Measurements from ENCODE around the gene DYRK4.
"Not testable (repeated sequence)": the region's sequence is repeated elsewhere in the genome, so short reads cannot be mapped to it uniquely, and the experiment has no call there.

Gene DYRK4

GRCh38 chr12:4562034-4562657 lies at the start of gene DYRK4:
Gene DYRK4 (plus strand): TSS chr12:4562208. CDS start chr12:4562246, 38 bp downstream.
- no peak within 1 kb of the TSS for H3K4me3 ChIP-seq (ENCODE audit: low read depth, low read length)
- no peak for TF ChIP-seq CTCF (IDR thresholded peaks at IDR 0.05; ENCODE audit: low read depth, low read length, missing control alignments)
- no peak for DNase-seq (ENCODE audit: low read depth)

- no peak for DNase-seq (ENCODE audit: low read depth)
- no peak for TF ChIP-seq CTCF (IDR thresholded peaks at IDR 0.05; ENCODE audit: low read depth, low read length, missing control alignments)
- no peak overlapping the region for H3K4me3 ChIP-seq (ENCODE audit: low read depth, low read length)
Observed at GRCh38 chr12:4518106-4518728, 43.8 kb upstream of the DYRK4 start.

GRCh38 chr12:4523443-4523842 lies 38.6 kb upstream of the DYRK4 start:
- DNase-seq (ENCODE audit: low read depth); H3K4me3 ChIP-seq (ENCODE audit: low read depth, low read length): not testable (repeated sequence)

- H3K4me3 ChIP-seq (ENCODE audit: low read depth, low read length), result no peak overlapping the region
- peak; percentile 11 for TF ChIP-seq CTCF (IDR thresholded peaks at IDR 0.05; ENCODE audit: low read depth, low read length, missing control alignments)
- no peak for DNase-seq (ENCODE audit: low read depth)
Observed at GRCh38 chr12:4526923-4527546, 35.0 kb upstream of the DYRK4 start.

- no peak overlapping the region for H3K4me3 ChIP-seq (ENCODE audit: low read depth, low read length)
- no peak for TF ChIP-seq CTCF (IDR thresholded peaks at IDR 0.05; ENCODE audit: low read depth, low read length, missing control alignments)
- DNase-seq (ENCODE audit: low read depth), result no peak
Observed at GRCh38 chr12:4530160-4530559, 31.8 kb upstream of the DYRK4 start.

- no peak overlapping the region for H3K4me3 ChIP-seq (ENCODE audit: low read depth, low read length)
- DNase-seq (ENCODE audit: low read depth), result no peak
- no peak for TF ChIP-seq CTCF (IDR thresholded peaks at IDR 0.05; ENCODE audit: low read depth, low read length, missing control alignments)
Observed at GRCh38 chr12:4530982-4531586, 30.9 kb upstream of the DYRK4 start.

- no peak overlapping the region for H3K4me3 ChIP-seq (ENCODE audit: low read depth, low read length)
- TF ChIP-seq CTCF (IDR thresholded peaks at IDR 0.05; ENCODE audit: low read depth, low read length, missing control alignments), result no peak
- DNase-seq (ENCODE audit: low read depth), result peak; percentile 63
Observed at GRCh38 chr12:4535092-4535491, 26.9 kb upstream of the DYRK4 start.
